ENCODE measurements around the gene KDM4C.

DNA sequence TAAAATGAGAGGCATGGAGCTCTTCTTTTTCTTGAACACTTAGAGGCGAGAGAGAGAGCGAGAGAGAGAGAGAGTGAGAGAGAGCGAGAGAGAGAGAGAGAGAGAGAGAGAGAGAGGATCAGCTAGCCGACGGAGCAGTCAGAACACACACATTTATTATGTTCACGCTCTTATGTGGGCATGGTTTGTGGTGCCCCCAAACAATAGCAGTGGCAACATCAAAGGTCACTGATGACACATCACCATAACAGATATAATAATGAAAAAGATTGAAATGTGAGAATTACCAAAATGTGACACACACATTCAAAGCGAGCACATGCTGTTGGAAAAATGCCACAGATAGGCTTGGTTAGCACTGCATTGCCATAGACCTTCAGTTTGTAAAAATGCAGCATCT lies 116.1 kb downstream of the KDM4C start:
- TF ChIP-seq, protein P1, sequence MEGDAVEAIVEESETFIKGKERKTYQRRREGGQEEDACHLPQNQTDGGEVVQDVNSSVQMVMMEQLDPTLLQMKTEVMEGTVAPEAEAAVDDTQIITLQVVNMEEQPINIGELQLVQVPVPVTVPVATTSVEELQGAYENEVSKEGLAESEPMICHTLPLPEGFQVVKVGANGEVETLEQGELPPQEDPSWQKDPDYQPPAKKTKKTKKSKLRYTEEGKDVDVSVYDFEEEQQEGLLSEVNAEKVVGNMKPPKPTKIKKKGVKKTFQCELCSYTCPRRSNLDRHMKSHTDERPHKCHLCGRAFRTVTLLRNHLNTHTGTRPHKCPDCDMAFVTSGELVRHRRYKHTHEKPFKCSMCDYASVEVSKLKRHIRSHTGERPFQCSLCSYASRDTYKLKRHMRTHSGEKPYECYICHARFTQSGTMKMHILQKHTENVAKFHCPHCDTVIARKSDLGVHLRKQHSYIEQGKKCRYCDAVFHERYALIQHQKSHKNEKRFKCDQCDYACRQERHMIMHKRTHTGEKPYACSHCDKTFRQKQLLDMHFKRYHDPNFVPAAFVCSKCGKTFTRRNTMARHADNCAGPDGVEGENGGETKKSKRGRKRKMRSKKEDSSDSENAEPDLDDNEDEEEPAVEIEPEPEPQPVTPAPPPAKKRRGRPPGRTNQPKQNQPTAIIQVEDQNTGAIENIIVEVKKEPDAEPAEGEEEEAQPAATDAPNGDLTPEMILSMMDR (IDR thresholded peaks at IDR 0.05; ENCODE audit: borderline replicate concordance, extremely low read depth, low read length, poor library complexity, severe bottlenecking), result no peak
- no peak for TF ChIP-seq EZH2 (IDR thresholded peaks at IDR 0.05; ENCODE audit: borderline replicate concordance, low read depth, low read length, severe bottlenecking)

All from DND-41 (cell line).